Measurements from ENCODE around the gene APC.

GRCh38 chr5:112772124-112772523 lies 34.4 kb downstream of the APC start:
- TF ChIP-seq CTCF (IDR thresholded peaks at IDR 0.05) (no peak), POLR2A (IDR thresholded peaks at IDR 0.05) (peak in 1 of 2 donors; percentile 30)
